Brain microvascular endothelial cell (primary cell): ENCODE results near the gene SFT2D3.

Source experiments
- DNase-seq: peaks from one replicate; pipeline ENCODE4 v3.0.0-alpha.2; 2020
- H3K27ac ChIP-seq: fragments of 250-450 bp; sonication (Bioruptor Pico); 2 replicates; pipeline ENCODE4 v1.5.1; 2020; ENCODE audit warnings: mild to moderate bottlenecking, moderate library complexity
- H3K27me3 ChIP-seq: fragments of 250-450 bp; sonication (Bioruptor Pico); replicated peaks from 2 replicates; pipeline ENCODE4 v1.5.1; 2020; ENCODE audit warnings: mild to moderate bottlenecking
- H3K36me3 ChIP-seq: fragments of 250-450 bp; sonication (Bioruptor Pico); replicated peaks from 2 replicates; pipeline ENCODE4 v1.5.1; 2020; ENCODE audit warnings: mild to moderate bottlenecking
- H3K4me3 ChIP-seq: 2 replicates; pipeline ENCODE4 v1.5.1; 2011; ENCODE audit warnings: low read depth, mild to moderate bottlenecking, control low read depth, low read length, moderate library complexity
- in situ Hi-C: cut with HindIII; loops from 2 replicates; pipeline ENCODE4 v1.10.0; 2017; ENCODE audit warnings: low sequenced_read_pairs, low pct_ligation_motif_present
- TF ChIP-seq, protein P1 (sequence below): IDR thresholded peaks from 2 replicates; pipeline ENCODE4 v1.5.1; 2011; ENCODE audit warnings: low read depth, mild to moderate bottlenecking, moderate library complexity, low read length, control low read depth, inconsistent platforms; ENCODE audit errors: missing control alignments

Gene SFT2D3

DNA sequence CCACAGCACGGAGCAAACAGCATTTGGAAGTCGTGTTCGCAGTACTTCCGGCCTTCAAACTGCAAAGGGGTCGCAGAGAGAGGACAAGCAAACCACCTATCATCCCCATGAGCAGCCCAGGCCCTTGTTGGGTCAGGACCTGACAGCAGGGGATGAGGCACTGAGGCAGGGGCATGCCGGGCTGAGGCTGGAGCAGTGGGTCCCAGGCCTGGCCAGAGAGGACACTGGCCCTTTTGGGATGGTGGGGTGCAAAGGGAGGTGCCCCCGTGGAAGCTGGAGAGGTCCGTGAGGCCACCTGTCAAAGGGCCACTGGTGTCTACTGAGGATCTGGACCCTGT is 46.5 kb upstream of the SFT2D3 start:
- Histone ChIP-seq H3K27me3 (no peaks in the 10 kb centered on the region), H3K36me3 (no peaks in the 10 kb centered on the region), H3K4me3 (no peak overlapping the region), H3K27ac (no peak overlapping the region)
- in situ Hi-C loops: no loop called here
- TF ChIP-seq, protein P1, sequence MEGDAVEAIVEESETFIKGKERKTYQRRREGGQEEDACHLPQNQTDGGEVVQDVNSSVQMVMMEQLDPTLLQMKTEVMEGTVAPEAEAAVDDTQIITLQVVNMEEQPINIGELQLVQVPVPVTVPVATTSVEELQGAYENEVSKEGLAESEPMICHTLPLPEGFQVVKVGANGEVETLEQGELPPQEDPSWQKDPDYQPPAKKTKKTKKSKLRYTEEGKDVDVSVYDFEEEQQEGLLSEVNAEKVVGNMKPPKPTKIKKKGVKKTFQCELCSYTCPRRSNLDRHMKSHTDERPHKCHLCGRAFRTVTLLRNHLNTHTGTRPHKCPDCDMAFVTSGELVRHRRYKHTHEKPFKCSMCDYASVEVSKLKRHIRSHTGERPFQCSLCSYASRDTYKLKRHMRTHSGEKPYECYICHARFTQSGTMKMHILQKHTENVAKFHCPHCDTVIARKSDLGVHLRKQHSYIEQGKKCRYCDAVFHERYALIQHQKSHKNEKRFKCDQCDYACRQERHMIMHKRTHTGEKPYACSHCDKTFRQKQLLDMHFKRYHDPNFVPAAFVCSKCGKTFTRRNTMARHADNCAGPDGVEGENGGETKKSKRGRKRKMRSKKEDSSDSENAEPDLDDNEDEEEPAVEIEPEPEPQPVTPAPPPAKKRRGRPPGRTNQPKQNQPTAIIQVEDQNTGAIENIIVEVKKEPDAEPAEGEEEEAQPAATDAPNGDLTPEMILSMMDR: no peak
- DNase-seq: no peak

DNA sequence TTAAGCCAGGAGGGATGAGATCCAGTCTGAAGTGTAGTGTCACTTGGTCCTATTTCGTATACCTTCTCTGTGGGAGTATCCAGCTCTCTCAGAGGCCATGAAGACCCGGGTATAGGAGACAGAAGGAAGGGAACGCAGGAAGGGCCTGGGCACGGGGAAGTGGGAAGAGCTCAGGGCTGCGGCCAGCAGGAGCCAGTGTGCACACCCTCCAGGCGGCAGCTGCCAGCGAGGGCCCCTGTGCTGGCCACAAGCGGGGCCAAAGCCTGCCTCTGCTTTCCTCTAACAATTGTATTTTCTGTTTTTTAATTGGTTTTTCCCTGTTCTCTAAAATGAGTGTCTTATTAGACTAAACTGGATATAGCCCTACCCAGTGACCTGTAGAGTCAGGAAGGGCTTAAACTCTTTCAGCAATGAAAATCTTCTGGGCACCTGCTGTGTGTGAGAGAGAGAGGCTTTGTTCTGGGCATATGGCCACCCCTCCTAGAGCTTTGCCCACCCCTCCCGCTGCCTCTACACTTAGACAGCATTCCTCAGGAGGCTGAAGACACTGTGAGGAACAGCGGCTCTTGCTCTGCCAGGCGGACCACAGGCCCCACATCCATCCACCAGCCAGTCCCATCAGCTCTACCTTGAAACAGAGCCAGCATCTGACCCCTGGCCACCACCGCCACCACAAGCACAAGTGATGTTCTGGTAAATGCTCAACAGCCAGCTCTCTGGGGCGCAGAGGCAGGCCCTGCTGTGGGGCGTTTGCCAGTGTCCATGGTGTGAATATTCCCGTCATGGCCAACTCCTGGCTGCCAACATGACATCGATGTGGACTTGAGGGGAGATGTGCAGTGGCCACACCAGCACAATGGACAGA is 45.9 kb upstream of the SFT2D3 start:
- TF ChIP-seq, protein P1: no peak
- no peak for DNase-seq
- in situ Hi-C loops: no loop called here

DNA sequence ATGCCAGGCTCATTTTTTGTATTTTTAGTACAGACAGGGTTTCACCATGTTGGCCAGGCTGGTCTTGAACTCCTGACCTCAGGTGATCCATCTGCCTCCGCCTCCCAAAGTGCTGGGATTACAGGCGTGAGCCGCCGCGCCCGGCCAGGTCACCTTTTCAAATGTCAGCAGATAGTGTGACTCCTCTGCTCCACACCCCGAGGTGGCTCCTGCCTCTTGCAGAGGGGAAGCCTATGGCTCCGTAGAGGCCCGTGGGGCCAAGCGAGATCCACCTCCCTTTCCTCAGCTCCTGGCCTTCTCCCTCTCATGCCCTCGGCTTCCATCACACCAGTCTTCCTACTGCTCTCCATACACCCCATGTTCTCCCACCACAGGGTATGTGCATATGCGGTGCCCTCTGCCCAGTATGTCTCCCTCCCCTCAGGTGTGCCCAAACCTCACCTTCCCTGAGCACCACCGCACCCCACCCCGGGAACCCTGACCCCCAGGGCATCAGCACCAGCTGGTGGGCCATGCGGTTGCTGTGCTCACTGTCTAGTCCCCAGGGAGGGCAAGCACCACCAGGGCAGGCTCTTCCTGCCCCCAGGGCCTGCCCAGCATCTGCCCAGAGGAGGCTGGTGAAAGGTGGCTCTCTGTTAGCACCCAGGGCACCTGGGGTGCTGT is 44.6 kb upstream of the SFT2D3 start:
- no peaks in the 10 kb centered on the region for H3K36me3 ChIP-seq
- H3K27ac ChIP-seq: no peak overlapping the region
- no peaks in the 10 kb centered on the region for H3K27me3 ChIP-seq
- H3K4me3 ChIP-seq: no peak overlapping the region
- in situ Hi-C loops: no loop called here
- no peak for DNase-seq
- TF ChIP-seq, protein P1: no peak

More for the DNA sequence above, 45.9 kb upstream of the SFT2D3 start:
- H3K27ac ChIP-seq: no peak overlapping the region
- no peaks in the 10 kb centered on the region for H3K36me3 ChIP-seq
- H3K27me3 ChIP-seq: no peaks in the 10 kb centered on the region
- no peak overlapping the region for H3K4me3 ChIP-seq

DNA sequence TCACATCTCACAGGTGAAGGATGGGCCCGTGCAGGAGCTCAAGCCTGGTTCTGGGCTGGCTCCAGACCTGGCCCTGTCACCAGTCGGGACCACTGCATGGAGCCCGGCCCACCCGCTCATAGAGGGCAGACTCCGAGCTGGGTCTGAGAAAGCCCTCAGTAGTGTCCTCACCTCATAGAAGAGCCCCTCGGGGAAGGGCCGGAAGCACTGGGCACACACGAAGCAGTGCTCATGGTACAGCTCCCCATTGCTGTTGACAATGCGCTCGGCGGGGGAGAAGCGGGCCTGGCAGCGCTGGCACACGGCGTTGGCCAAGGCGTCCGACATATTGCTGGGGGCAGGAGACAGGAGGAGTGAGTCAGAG is 44.1 kb upstream of the SFT2D3 start:
- Histone ChIP-seq H3K27ac (no peak overlapping the region), H3K36me3 (no peaks in the 10 kb centered on the region), H3K4me3 (no peak overlapping the region), H3K27me3 (no peaks in the 10 kb centered on the region)
- in situ Hi-C loops: no loop called here
- DNase-seq: no peak
- TF ChIP-seq, protein P1: no peak

DNA sequence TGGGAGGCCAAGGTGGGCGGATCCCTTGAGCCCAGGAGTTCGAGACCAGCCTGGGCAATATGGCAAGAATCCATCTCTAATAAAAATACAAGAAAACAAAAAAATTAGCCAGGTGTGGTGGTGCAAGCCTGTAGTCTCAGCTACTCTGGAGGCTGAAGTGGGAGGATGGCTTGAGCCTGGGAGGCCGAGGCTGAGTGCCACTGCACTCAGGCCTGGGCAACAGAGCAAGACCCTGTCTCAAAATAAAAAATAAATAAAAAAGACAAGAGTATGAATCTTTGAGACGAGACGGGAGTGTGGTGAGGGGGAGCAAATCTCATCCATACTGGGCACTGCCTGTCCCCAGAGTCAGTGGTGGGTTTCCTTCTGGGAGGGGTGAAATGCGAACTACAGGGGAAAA is 43.2 kb upstream of the SFT2D3 start:
- in situ Hi-C loops: no loop called here
- H3K36me3 ChIP-seq: no peaks in the 10 kb centered on the region
- no peak overlapping the region for H3K4me3 ChIP-seq
- no peak for DNase-seq
- no peaks in the 10 kb centered on the region for H3K27me3 ChIP-seq
- TF ChIP-seq, protein P1: no peak
- no peak overlapping the region for H3K27ac ChIP-seq
